Endothelial cell of umbilical vein (primary cell): Measurements from ENCODE around the gene NUPR1. TPM values are rescaled to one million over a fixed set of nuclear protein-coding genes. Genes with fewer than 3 reads are reported as not detected.

ENCODE experiments used
- BruUV-seq: library from RNA; stranded (reverse); fragments of 400-500 nt; replicated peaks from 2 replicates; lab custom pipeline; 2021; lab: Mats Ljungman, UMichigan
- CTCF ChIA-PET: fragments of 300-600, 350-600 bp; sonication (Branson Sonifier 250); formaldehyde crosslinking; loops from one replicate; lab custom pipeline; 2021; ENCODE audit warnings: antibody characterized with exemption, inconsistent platforms; lab: Charles Lee
- POLR2A ChIA-PET: fragments of 300-600, 350-600 bp; sonication (Branson Sonifier 250); formaldehyde crosslinking; loops from one replicate; lab custom pipeline; 2021; ENCODE audit warnings: antibody characterized with exemption, inconsistent platforms; lab: Charles Lee
- DNase-seq: peaks from one replicate; pipeline ENCODE4 v3.0.0-alpha.2; 2011; ENCODE audit warnings: low read depth, low spot score
- FAIRE-seq: peaks from 2 replicates; lab custom pipeline; 2011; peaks lifted over from hg19 to GRCh38; lab: Jason Lieb, UNC
- H2AFZ ChIP-seq: 2 replicates; pipeline ENCODE4 v1.6.0; 2012; ENCODE audit warnings: low read depth, low read length, control low read depth, inconsistent platforms
- H3K27ac ChIP-seq: 2 replicates; pipeline ENCODE4 v1.5.1; 2011; ENCODE audit warnings: low read depth, mild to moderate bottlenecking, control low read depth, low read length, moderate library complexity; ENCODE audit not compliant: insufficient read depth
- H3K27me3 ChIP-seq, 2 experiments: 2 replicates each; pipeline versions ENCODE4 v1.6.0 to v1.6.1; 2011; ENCODE audit warnings: low read length in 2 of 2, mixed read lengths in 1 of 2; ENCODE audit not compliant: control insufficient read depth in 2 of 2, insufficient read depth in 2 of 2
- H3K36me3 ChIP-seq, 2 experiments: 2 replicates in 1 of 2; 3 replicates in 1 of 2; pipeline ENCODE4 v1.5.1; 2011; ENCODE audit warnings: low read length in 2 of 2, mild to moderate bottlenecking in 1 of 2, moderate library complexity in 1 of 2; ENCODE audit not compliant: control insufficient read depth in 2 of 2, insufficient read depth in 2 of 2; ENCODE audit errors: extremely low read depth in 1 of 2
- H3K4me1 ChIP-seq: 3 replicates; pipeline ENCODE4 v1.5.1; 2011; ENCODE audit warnings: mild to moderate bottlenecking, low read length; ENCODE audit not compliant: control insufficient read depth, insufficient read depth; ENCODE audit errors: extremely low read depth
- H3K4me2 ChIP-seq: 2 replicates; pipeline ENCODE4 v1.6.1; 2011; ENCODE audit warnings: low read length, control low read depth, mixed read lengths; ENCODE audit not compliant: insufficient read depth
- H3K4me3 ChIP-seq, 3 experiments: fragments of 200-600 bp in 1 of 3; sonication (generic), shearing (Covaris generic) in 1 of 3; replicated peaks in 1 of 3; 2 replicates each; pipeline ENCODE4 v1.5.1; 2011 to 2016; ENCODE audit warnings: control low read depth in 3 of 3, low read length in 3 of 3, mild to moderate bottlenecking in 2 of 3, inconsistent platforms in 1 of 3, low read depth in 1 of 3, moderate library complexity in 1 of 3; ENCODE audit not compliant: insufficient read depth in 1 of 3
- H3K79me2 ChIP-seq: 2 replicates; pipeline ENCODE4 v1.6.0; 2012; ENCODE audit warnings: low read length, inconsistent platforms; ENCODE audit not compliant: control insufficient read depth, insufficient read depth
- H3K9ac ChIP-seq: replicated peaks from 2 replicates; pipeline ENCODE3; 2011; ENCODE audit warnings: low read length, control low read depth; ENCODE audit not compliant: insufficient read depth; ENCODE audit errors: extremely low read depth
- H3K9me1 ChIP-seq: replicated peaks from 3 replicates; pipeline ENCODE4 v1.6.0; 2011; ENCODE audit warnings: mild to moderate bottlenecking, low read length; ENCODE audit not compliant: control insufficient read depth, insufficient read depth; ENCODE audit errors: extremely low read depth
- H3K9me3 ChIP-seq: replicated peaks from 2 replicates; pipeline ENCODE4 v1.5.1; 2012; ENCODE audit warnings: low read length, inconsistent platforms; ENCODE audit not compliant: control insufficient read depth, insufficient read depth
- H4K20me1 ChIP-seq: replicated peaks from 2 replicates; pipeline ENCODE3; 2011; ENCODE audit warnings: mild to moderate bottlenecking, low read length; ENCODE audit not compliant: control insufficient read depth, insufficient read depth; ENCODE audit errors: extremely low read depth
- EZH2 ChIP-seq: IDR thresholded peaks from 2 replicates; pipeline ENCODE4 v1.6.1; 2012; ENCODE audit warnings: borderline replicate concordance, low read depth, mild to moderate bottlenecking, moderate library complexity, low read length, inconsistent platforms; ENCODE audit not compliant: severe bottlenecking
- FOS ChIP-seq: IDR thresholded peaks from 2 replicates; pipeline ENCODE4 v1.6.1; 2011; ENCODE audit warnings: mild to moderate bottlenecking, low read length, moderate library complexity, borderline replicate concordance; ENCODE audit not compliant: insufficient read depth
- GATA2 ChIP-seq: IDR thresholded peaks from 2 replicates; pipeline ENCODE4 v1.7.0; 2011; ENCODE audit warnings: low read depth, mild to moderate bottlenecking, moderate library complexity, mixed read lengths, low read length; ENCODE audit not compliant: insufficient read length, insufficient read depth
- JUN ChIP-seq: IDR thresholded peaks from 2 replicates; pipeline ENCODE4 v1.6.1; 2011; ENCODE audit warnings: borderline replicate concordance, low read depth; ENCODE audit not compliant: insufficient read length, insufficient read depth
- MYC ChIP-seq: IDR thresholded peaks from one replicate; pipeline ENCODE4 v1.6.1; 2011; ENCODE audit warnings: mild to moderate bottlenecking, low read depth, low read length
- POLR2A ChIP-seq: IDR thresholded peaks from 2 replicates; pipeline ENCODE4 v1.6.1; 2012; ENCODE audit warnings: low read depth, mild to moderate bottlenecking, control low read depth, low read length
- POLR2AphosphoS5 ChIP-seq: IDR thresholded peaks from 2 replicates; pipeline ENCODE4 v1.6.1; 2012; ENCODE audit warnings: low read depth, mild to moderate bottlenecking, control low read depth, low read length, moderate library complexity; ENCODE audit not compliant: insufficient read depth
- dilution Hi-C: fragments of 300-500 bp; cut with MboI; formaldehyde crosslinking; loops from one replicate; pipeline ENCODE4 v1.15.0; 2019; ENCODE audit warnings: low sequenced_read_pairs; ENCODE audit not compliant: extremely low pct_ligation_motif_present
- intact Hi-C: fragments of 100-400 bp; cut with micrococcal nuclease; formaldehyde crosslinking; loops from one replicate; pipeline ENCODE4 v1.10.0; 2022
- polyA plus RNA-seq, 4 experiments: library from polyadenylated mRNA; depleted of rRNA in 3 of 4; stranded (reverse) in 3 of 4; unstranded in 1 of 4; fragments of >200 nt; gene quantifications; 2 replicates each; pipeline versions ENCODE4 v1.2.1 to v1.2.3, GENCODE V29; 2011 to 2012; ENCODE audit warnings: missing spikeins in 1 of 4
- total RNA-seq: library from RNA; stranded (reverse); gene quantifications from 2 replicates; pipeline ENCODE4 v1.2.3, GENCODE V29; 2021
- TF ChIP-seq, protein P1 (sequence below): IDR thresholded peaks from 2 replicates; pipeline ENCODE4 v1.6.1; 2011; ENCODE audit not compliant: insufficient read depth, insufficient read length
- TF ChIP-seq, protein P2 (sequence below), 2 donors: IDR thresholded peaks; 1 replicate in 1 of 2; 2 replicates in 1 of 2; pipeline ENCODE4 v1.5.1; 2011; ENCODE audit warnings: low read length in 2 of 2, mild to moderate bottlenecking in 2 of 2, moderate library complexity in 2 of 2, control low read depth in 1 of 2, inconsistent platforms in 1 of 2, low read depth in 1 of 2; ENCODE audit not compliant: insufficient read depth in 1 of 2; ENCODE audit errors: extremely low read depth in 1 of 2

NUPR1 gene
- total and polyA plus RNA-seq, 2 donors (not counting 3 experiments of a cell fraction or from before 2014, with no cell fraction given), result 1.8 to 4.9 TPM

DNA sequence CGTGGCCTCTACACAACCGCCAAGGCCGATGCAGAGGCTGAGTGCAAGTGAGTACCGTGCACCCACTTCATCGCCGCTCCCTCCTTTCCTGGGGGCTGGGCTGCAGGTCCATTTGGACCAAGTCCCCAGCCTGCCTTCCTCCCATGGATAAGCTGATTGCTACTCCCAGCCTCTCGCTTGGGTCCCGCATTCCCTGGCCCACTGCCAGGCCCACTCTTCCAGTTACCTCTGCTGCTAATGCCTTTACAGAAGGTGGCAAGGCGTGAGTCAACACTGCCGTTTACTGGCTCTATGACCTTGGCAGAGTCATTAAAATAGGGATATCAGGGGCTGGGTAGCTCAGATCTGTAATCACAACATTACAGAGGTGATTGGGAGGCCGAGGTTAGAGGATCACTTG, 46.9 kb upstream of the NUPR1 start:
- Histone ChIP-seq H4K20me1 (no peaks in the 10 kb centered on the region), H3K9me1 (no peaks in the 10 kb centered on the region), H3K27me3 (no peaks in the 10 kb centered on the region), H3K27ac (no peak overlapping the region), H3K4me1 (no peaks in the 10 kb centered on the region), H3K9me3 (no peaks in the 10 kb centered on the region), H3K4me2 (no peak overlapping the region), H3K79me2 (no peaks in the 10 kb centered on the region), H2AFZ (no peak overlapping the region), H3K4me3 (no peak overlapping the region), H3K36me3 (peaks cover 0 to 14% of the 10 kb centered on the region in 2 experiments), H3K9ac (no peak overlapping the region)
- BruUV-seq, result no TSS peak
- DNase-seq, result no peak
- dilution Hi-C loops, result no loop called here
- intact Hi-C loops, result no loop called here
- ChIA-PET POLR2A (no interaction called here), CTCF (no interaction called here)
- no peak for TF ChIP-seq EZH2
- TF ChIP-seq MYC, result no peak
- TF ChIP-seq POLR2AphosphoS5, result no peak
- TF ChIP-seq, protein P1, sequence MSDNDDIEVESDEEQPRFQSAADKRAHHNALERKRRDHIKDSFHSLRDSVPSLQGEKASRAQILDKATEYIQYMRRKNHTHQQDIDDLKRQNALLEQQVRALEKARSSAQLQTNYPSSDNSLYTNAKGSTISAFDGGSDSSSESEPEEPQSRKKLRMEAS, result no peak
- TF ChIP-seq, protein P2, sequence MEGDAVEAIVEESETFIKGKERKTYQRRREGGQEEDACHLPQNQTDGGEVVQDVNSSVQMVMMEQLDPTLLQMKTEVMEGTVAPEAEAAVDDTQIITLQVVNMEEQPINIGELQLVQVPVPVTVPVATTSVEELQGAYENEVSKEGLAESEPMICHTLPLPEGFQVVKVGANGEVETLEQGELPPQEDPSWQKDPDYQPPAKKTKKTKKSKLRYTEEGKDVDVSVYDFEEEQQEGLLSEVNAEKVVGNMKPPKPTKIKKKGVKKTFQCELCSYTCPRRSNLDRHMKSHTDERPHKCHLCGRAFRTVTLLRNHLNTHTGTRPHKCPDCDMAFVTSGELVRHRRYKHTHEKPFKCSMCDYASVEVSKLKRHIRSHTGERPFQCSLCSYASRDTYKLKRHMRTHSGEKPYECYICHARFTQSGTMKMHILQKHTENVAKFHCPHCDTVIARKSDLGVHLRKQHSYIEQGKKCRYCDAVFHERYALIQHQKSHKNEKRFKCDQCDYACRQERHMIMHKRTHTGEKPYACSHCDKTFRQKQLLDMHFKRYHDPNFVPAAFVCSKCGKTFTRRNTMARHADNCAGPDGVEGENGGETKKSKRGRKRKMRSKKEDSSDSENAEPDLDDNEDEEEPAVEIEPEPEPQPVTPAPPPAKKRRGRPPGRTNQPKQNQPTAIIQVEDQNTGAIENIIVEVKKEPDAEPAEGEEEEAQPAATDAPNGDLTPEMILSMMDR (IDR thresholded peaks at IDR 0.05; ENCODE audit: extremely low read depth in 1 of 2, insufficient read depth in 1 of 2, low read depth in 1 of 2, low read length in 2 of 2), result no peak
- TF ChIP-seq FOS, result no peak
- no peak for TF ChIP-seq GATA2
- no peak for TF ChIP-seq POLR2A
- no peak for TF ChIP-seq JUN
- no peak for FAIRE-seq
